Measurements from ENCODE around the gene REL.
"Not testable (repeated sequence)": the region's sequence is repeated elsewhere in the genome, so short reads cannot be mapped to it uniquely, and the experiment has no call there.

DNA sequence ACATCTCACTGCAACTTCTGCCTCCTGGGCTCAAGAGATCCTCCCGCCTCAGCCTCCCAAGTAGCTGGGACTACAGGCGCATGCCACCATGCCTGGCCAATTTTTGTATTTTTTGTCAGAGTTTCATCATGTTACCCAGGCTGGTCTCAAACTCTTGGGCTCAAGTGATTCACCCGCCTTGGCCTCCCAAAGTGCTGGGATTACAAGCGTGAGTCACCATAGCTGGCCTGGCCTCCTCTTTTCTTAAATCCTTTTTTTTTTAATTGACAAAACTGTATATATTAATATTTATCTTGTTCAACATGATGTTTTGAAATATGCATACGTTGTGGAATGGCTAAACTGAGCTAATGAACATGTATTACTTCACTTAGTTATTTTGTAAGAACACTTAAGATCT lies 50.7 kb downstream of the REL start:
- not testable (repeated sequence) for TF ChIP-seq POLR2A (IDR thresholded peaks at IDR 0.05; ENCODE audit: low read depth, low read length); TAF1 (IDR thresholded peaks at IDR 0.05; ENCODE audit: borderline replicate concordance, low read depth, low read length); POLR2AphosphoS5 (IDR thresholded peaks at IDR 0.05; ENCODE audit: low read depth, low read length)
